Suprapubic skin (tissue), 4 donors: ENCODE measurements around the gene LILRB5. TPM values are rescaled to one million over a fixed set of nuclear protein-coding genes. Genes with fewer than 3 reads are reported as not detected.

ENCODE experiments used
- DNase-seq, 2 donors: peaks; one replicate each; pipeline ENCODE4 v3.0.0-alpha.2; 2019; ENCODE audit warnings: low spot score in 2 of 2
- H3K27ac ChIP-seq: fragments of 200-600 bp; sonication (generic); one replicate; pipeline ENCODE4 v1.5.1; 2019
- H3K27me3 ChIP-seq: fragments of 200-600 bp; sonication (generic); one replicate; pipeline ENCODE4 v1.5.1; 2019
- H3K36me3 ChIP-seq: fragments of 200-600 bp; sonication (generic); one replicate; pipeline ENCODE4 v1.5.1; 2019
- H3K4me1 ChIP-seq: fragments of 200-600 bp; sonication (generic); one replicate; pipeline ENCODE4 v1.5.1; 2019
- H3K4me3 ChIP-seq: fragments of 200-600 bp; sonication (generic); one replicate; pipeline ENCODE4 v1.5.1; 2019; ENCODE audit warnings: mild to moderate bottlenecking
- H3K9me3 ChIP-seq: fragments of 200-600 bp; sonication (generic); one replicate; pipeline ENCODE4 v1.5.1; 2019
- EP300 ChIP-seq: sonication (generic); formaldehyde crosslinking; IDR thresholded peaks from one replicate; pipeline ENCODE4 v1.6.1; 2017; ENCODE audit warnings: antibody characterized with exemption
- POLR2A ChIP-seq, 2 donors: fragments of 450-650 bp; IDR thresholded peaks; one replicate each; pipeline ENCODE4 v1.6.1; 2017; ENCODE audit warnings: antibody characterized with exemption in 2 of 2, mild to moderate bottlenecking in 2 of 2, moderate library complexity in 2 of 2
- POLR2AphosphoS5 ChIP-seq, 3 donors: sonication (generic); formaldehyde crosslinking; IDR thresholded peaks; one replicate each; pipeline ENCODE4 v1.6.1; 2017; ENCODE audit warnings: antibody characterized with exemption in 3 of 3
- WGBS: methylation state at CpG from one replicate; pipeline ENCODE4 v1.1.5; 2018; 5-methylcytosine and 5-hydroxymethylcytosine counted together
- total RNA-seq, 4 donors: library from RNA; depleted of rRNA; stranded (reverse); fragments of >200 nt; gene quantifications; one replicate each; pipeline ENCODE4 v1.1.0, GENCODE V29; 2016
- TF ChIP-seq, protein P1 (sequence below), 2 donors: fragments of 200-600 bp in 1 of 2; fragments of 450-650 bp in 1 of 2; sonication (generic) in 1 of 2; IDR thresholded peaks; one replicate each; pipeline ENCODE4 v1.5.1; 2016 to 2019; ENCODE audit warnings: antibody characterized with exemption in 2 of 2, mild to moderate bottlenecking in 1 of 2, moderate library complexity in 1 of 2

The LILRB5 gene
- total RNA-seq, 4 donors from 2014 or later = 0.68 to 3.4 (median 2.0) TPM

DNA sequence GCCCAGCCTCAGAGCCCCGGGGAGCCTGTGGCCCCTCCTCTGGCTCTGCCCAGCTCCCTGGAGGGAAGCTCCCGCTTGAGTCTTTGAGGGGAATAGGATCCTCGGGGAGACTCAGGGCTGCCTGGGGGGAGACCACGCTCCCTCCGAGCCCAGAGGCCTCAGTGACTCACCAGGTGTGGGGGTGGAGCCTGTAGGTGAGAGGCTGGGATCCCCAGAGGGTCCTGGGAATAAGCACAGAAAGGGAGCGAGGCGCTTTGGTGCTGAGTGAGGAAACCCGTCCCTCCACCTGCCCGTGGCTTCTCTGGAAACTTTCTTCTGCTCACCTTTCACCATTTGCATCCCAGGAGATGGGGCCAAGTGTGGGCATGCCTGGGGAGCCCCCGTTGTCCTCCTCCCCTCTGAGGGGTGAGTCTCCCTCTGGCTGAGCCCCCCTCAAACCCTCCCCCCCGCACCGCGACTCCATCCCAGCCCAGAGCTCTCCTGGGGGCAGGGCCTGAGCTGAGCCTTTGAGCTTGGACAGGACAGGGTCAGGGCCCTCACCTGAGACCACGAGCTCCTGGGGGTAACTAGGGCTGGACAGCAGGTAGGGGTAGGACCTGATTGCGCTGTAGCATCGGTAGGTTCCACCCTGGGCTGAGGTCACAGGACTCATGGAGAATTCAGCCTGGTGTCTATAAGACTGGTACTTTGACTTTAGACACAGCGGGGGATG is 2.7 kb downstream of the LILRB5 start:
- WGBS = 11% methylated on average over 3 of the region's 17 CpGs
- Histone ChIP-seq H3K9me3 (no peaks in the 10 kb centered on the region), H3K4me1 (no peaks in the 10 kb centered on the region), H3K27me3 (peaks cover 53% of the 10 kb centered on the region), H3K36me3 (no peaks in the 10 kb centered on the region), H3K4me3 (no peak overlapping the region), H3K27ac (no peak overlapping the region)
- TF ChIP-seq, protein P1, sequence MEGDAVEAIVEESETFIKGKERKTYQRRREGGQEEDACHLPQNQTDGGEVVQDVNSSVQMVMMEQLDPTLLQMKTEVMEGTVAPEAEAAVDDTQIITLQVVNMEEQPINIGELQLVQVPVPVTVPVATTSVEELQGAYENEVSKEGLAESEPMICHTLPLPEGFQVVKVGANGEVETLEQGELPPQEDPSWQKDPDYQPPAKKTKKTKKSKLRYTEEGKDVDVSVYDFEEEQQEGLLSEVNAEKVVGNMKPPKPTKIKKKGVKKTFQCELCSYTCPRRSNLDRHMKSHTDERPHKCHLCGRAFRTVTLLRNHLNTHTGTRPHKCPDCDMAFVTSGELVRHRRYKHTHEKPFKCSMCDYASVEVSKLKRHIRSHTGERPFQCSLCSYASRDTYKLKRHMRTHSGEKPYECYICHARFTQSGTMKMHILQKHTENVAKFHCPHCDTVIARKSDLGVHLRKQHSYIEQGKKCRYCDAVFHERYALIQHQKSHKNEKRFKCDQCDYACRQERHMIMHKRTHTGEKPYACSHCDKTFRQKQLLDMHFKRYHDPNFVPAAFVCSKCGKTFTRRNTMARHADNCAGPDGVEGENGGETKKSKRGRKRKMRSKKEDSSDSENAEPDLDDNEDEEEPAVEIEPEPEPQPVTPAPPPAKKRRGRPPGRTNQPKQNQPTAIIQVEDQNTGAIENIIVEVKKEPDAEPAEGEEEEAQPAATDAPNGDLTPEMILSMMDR (IDR thresholded peaks at IDR 0.05) = no peak
- no peak for TF ChIP-seq POLR2A (IDR thresholded peaks at IDR 0.05)
- no peak for TF ChIP-seq EP300
- no peak for TF ChIP-seq POLR2AphosphoS5 (IDR thresholded peaks at IDR 0.05)
- peak; percentile 47 to 63 for DNase-seq

DNA sequence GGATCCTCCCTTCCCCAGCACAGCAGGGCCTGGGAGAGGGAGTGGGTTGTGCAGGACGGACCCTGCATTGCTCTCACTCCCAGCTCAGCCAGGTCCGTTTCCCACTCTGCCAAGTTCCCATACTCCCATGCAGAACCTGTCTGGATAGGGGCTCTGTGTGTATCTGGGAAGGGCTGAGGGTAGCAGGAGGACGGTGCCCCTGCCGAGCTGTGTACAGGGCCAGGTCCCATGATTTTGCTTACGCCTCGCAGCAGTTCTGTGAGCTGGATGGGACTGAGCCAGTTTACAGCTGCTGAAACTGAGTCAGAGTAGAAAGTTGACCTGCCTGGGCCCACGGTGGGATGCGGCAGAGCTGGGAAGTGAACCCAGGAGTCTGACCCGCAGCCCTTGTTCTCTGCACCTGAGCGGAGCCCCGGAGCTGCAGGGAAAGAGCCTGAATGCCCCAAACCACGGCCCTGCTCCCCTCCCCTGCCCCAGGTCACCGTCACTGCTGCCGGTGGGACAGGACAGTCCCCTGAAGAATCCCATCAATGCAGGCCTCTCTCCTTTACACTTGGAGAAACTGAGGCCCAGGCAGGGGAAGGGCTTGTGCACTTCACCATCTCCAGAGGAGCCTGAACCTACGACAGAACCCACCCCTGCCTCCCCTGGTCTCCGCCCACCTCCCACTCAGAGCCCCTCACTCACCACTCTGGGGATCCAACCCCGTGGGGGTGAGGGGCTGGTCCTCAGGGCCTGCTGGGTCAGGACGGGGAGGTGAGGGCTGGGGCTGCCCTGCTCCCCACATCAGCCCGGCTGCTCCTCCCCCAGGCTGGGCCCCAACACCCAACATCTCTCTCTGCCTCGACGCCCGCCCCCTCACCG is 3.5 kb downstream of the LILRB5 start:
- H3K27me3 ChIP-seq = peaks cover 53% of the 10 kb centered on the region
- H3K36me3 ChIP-seq = no peaks in the 10 kb centered on the region
- peak; percentile 50 to 69 for DNase-seq
- no peaks in the 10 kb centered on the region for H3K4me1 ChIP-seq
- H3K27ac ChIP-seq = no peak overlapping the region
- TF ChIP-seq POLR2A (IDR thresholded peaks at IDR 0.05) (no peak), EP300 (no peak), POLR2AphosphoS5 (IDR thresholded peaks at IDR 0.05) (no peak)
- TF ChIP-seq, protein P1 (IDR thresholded peaks at IDR 0.05) = no peak
- no peak overlapping the region for H3K4me3 ChIP-seq
- WGBS = 58% methylated on average over 21 of the region's 23 CpGs
- no peaks in the 10 kb centered on the region for H3K9me3 ChIP-seq

DNA sequence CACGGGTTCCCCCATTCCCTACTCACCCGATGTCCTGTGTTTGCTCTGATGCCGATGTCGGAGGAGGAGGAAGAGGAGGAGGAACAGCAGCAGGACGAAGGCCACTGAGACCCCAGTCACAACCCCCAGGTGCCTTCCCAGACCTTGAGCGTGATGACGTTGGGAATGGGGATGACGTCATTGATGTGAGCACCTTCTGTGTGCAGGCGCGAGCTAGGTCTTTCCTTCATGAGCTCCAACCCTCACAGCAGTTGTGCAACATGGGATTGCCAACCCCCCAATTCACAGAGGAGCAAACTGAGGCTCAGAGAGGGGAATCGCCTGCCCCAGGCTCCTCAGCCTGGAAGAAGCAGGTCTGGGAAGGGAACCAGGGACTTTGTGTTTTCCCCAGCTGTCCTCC is 4.2 kb downstream of the LILRB5 start:
- Histone ChIP-seq H3K27ac (no peak overlapping the region), H3K27me3 (peaks cover 53% of the 10 kb centered on the region), H3K9me3 (no peaks in the 10 kb centered on the region), H3K4me3 (no peak overlapping the region), H3K36me3 (no peaks in the 10 kb centered on the region), H3K4me1 (peaks cover 3% of the 10 kb centered on the region)
- TF ChIP-seq EP300 = no peak
- TF ChIP-seq POLR2AphosphoS5 (IDR thresholded peaks at IDR 0.05) = no peak
- TF ChIP-seq, protein P1 (IDR thresholded peaks at IDR 0.05) = no peak
- TF ChIP-seq POLR2A (IDR thresholded peaks at IDR 0.05) = no peak
- WGBS = 78% methylated on average over 8 of the region's 11 CpGs
- DNase-seq = peak; percentile 24 to 40

DNA sequence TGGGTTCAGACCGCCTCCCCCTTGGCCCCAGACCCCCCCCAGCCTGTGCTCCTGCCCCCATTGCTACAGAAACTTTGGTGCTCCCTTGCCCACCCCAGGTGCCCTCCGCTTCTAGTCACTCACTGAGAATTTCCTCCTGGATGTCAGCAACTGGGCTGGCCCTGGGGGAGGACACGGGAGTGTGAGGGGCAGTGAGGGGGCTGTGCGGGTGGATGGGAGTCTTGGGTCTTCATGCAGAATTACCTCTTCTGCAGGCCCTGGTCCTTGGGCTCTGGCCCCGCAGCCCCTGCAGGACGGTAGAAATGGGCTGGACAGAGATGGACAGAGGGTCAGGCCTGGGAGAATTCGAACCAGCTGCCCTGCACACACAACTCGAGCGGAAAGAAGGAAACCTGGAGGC is 4.8 kb downstream of the LILRB5 start:
- no peaks in the 10 kb centered on the region for H3K9me3 ChIP-seq
- 86% methylated on average over 6 of the region's 9 CpGs for WGBS
- TF ChIP-seq POLR2AphosphoS5 (IDR thresholded peaks at IDR 0.05) (no peak), POLR2A (IDR thresholded peaks at IDR 0.05) (no peak), EP300 (no peak)
- TF ChIP-seq, protein P1 (IDR thresholded peaks at IDR 0.05) = no peak
- no peak overlapping the region for H3K27ac ChIP-seq
- H3K4me1 ChIP-seq = peaks cover 3% of the 10 kb centered on the region
- peak; percentile 15 to 49 for DNase-seq
- H3K27me3 ChIP-seq = peaks cover 54% of the 10 kb centered on the region
- no peaks in the 10 kb centered on the region for H3K36me3 ChIP-seq
- no peak overlapping the region for H3K4me3 ChIP-seq

DNA sequence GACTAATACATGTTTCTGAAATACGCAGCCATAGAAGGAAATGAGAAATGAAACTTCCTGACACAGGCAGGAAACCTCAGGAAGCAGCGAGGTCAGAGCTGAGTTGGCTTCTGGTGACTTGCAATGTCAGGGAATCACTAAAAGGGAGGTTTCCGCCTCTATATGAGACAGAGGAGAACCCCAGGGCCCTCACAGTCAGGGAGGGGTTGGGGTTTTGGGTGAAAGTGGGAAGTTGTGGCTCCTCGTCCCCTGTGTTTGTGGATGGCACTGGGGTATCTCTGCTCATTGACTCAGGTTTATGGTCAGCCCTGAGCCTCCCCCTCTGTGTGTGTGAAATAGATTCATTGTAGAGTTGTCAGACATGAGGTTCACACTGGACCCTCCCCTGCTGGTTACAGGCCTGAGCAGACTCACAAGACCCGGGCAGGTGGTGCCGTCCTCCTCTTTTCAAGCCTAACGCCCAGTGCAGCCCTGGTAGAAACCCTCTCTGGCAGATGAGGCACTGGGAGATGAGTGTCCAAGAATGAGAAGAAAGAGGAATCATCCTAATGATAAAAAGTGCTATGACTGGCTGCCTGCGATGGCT is 9.0 kb downstream of the LILRB5 start:
- no peak overlapping the region for H3K4me3 ChIP-seq
- H3K27ac ChIP-seq = no peak overlapping the region
- no peaks in the 10 kb centered on the region for H3K9me3 ChIP-seq
- peaks cover 19% of the 10 kb centered on the region for H3K27me3 ChIP-seq
- 58% methylated on average over 6 of the region's 8 CpGs for WGBS
- DNase-seq = peak; percentile 62 to 67
- TF ChIP-seq POLR2AphosphoS5 (IDR thresholded peaks at IDR 0.05) = no peak
- TF ChIP-seq, protein P1 (IDR thresholded peaks at IDR 0.05) = no peak
- no peak for TF ChIP-seq POLR2A (IDR thresholded peaks at IDR 0.05)
- no peak for TF ChIP-seq EP300
- H3K4me1 ChIP-seq = peaks cover 3% of the 10 kb centered on the region
- no peaks in the 10 kb centered on the region for H3K36me3 ChIP-seq
